Ishikawa (cell line): Measurements from ENCODE around the gene ONECUT3.

Experiments
- CEBPB ChIP-seq: IDR thresholded peaks from 2 replicates; pipeline ENCODE4 v1.6.1; 2012
- CREB1 ChIP-seq: IDR thresholded peaks from 2 replicates; pipeline ENCODE4 v1.6.1; 2012; ENCODE audit warnings: low read depth
- EGR1 ChIP-seq: IDR thresholded peaks from 2 replicates; pipeline ENCODE4 v1.6.1; 2012
- EP300 ChIP-seq: IDR thresholded peaks from 2 replicates; pipeline ENCODE4 v1.6.1; 2012; ENCODE audit warnings: borderline replicate concordance
- FOXM1 ChIP-seq: IDR thresholded peaks from 2 replicates; pipeline ENCODE4 v1.6.1; 2012; ENCODE audit warnings: low read depth, borderline replicate concordance
- MAX ChIP-seq: IDR thresholded peaks from 2 replicates; pipeline ENCODE4 v1.6.1; 2012
- NFIC ChIP-seq: IDR thresholded peaks from 2 replicates; pipeline ENCODE4 v1.6.1; 2012
- RAD21 ChIP-seq: IDR thresholded peaks from 2 replicates; pipeline ENCODE4 v1.6.1; 2012; ENCODE audit warnings: low read depth
- REST ChIP-seq: IDR thresholded peaks from 2 replicates; pipeline ENCODE4 v1.6.1; 2012; ENCODE audit warnings: low read depth, mild to moderate bottlenecking
- TAF1 ChIP-seq: IDR thresholded peaks from 2 replicates; pipeline ENCODE4 v1.6.1; 2012; ENCODE audit warnings: low read depth, mild to moderate bottlenecking
- TCF12 ChIP-seq: IDR thresholded peaks from 2 replicates; pipeline ENCODE4 v1.6.1; 2012; ENCODE audit warnings: low read depth
- TEAD4 ChIP-seq: IDR thresholded peaks from 2 replicates; pipeline ENCODE4 v1.6.1; 2012
- YY1 ChIP-seq: IDR thresholded peaks from 2 replicates; pipeline ENCODE4 v1.6.1; 2012; ENCODE audit warnings: low read depth
- ZBTB7A ChIP-seq: IDR thresholded peaks from 2 replicates; pipeline ENCODE4 v1.6.1; 2012; ENCODE audit warnings: low read depth
- TF ChIP-seq, protein P1 (sequence below): IDR thresholded peaks from 2 replicates; pipeline ENCODE4 v1.6.1; 2012

The ONECUT3 gene

DNA sequence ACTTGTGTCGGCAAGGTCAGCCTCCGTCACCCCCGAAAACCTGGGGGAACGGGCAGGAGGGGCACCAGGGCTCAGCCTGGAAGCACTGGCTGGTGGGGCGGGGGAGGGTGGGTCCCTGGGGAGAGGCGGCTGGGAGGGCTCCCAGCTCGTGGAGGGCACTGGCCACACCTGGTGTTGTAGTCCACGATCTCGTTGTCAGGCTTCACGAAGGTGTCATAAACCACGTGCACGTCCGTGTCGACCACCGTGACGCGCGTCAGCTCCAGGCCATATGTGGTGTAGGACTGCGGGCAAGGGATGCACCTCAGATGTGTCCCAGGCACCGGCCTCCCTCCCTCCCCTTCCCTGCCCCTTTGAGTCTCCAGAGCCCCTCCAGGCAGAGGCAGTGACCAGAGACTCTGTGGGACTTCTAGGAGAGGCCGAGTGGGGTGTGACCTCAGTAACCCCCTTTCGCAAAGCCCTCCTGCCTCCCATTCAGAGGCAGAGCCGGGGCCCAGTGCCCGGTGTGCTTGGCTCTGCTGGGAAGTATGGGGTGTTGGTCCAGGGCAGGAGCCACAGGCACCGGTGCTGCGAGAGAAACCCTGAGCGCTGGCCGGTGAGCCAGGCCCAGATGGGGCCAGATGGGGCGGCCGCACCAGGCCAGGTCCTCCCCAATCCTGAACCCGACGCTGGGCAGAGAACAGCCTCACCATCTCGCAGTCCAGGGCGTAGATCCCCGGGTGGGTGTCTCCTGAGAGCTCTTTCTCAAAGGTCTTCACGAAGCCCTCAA is 63.4 kb downstream of the ONECUT3 start:
- TF ChIP-seq MAX (no peak), CEBPB (no peak), RAD21 (no peak), YY1 (no peak), FOXM1 (no peak), ZBTB7A (no peak)
- TF ChIP-seq, protein P1, sequence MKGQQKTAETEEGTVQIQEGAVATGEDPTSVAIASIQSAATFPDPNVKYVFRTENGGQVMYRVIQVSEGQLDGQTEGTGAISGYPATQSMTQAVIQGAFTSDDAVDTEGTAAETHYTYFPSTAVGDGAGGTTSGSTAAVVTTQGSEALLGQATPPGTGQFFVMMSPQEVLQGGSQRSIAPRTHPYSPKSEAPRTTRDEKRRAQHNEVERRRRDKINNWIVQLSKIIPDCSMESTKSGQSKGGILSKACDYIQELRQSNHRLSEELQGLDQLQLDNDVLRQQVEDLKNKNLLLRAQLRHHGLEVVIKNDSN: no peak

- TF ChIP-seq TCF12: no peak
- no peak for TF ChIP-seq NFIC
- no peak for TF ChIP-seq YY1
- no peak for TF ChIP-seq CEBPB
- no peak for TF ChIP-seq RAD21
- no peak for TF ChIP-seq ZBTB7A
- TF ChIP-seq MAX: no peak
- TF ChIP-seq REST: no peak
- TF ChIP-seq, protein P1: no peak
- no peak for TF ChIP-seq EGR1
- TF ChIP-seq CREB1: no peak
- TF ChIP-seq TAF1: no peak
- no peak for TF ChIP-seq EP300
Measured at GRCh38 chr19:1817553-1818179, 64.4 kb downstream of the ONECUT3 start.

GRCh38 chr19:1818549-1819195 is 65.4 kb downstream of the ONECUT3 start:
- TF ChIP-seq TEAD4: no peak
- TF ChIP-seq EGR1: no peak
- TF ChIP-seq, protein P1: no peak
- TF ChIP-seq RAD21: no peak
- TF ChIP-seq EP300: no peak
- TF ChIP-seq FOXM1: no peak
- TF ChIP-seq CREB1: no peak

GRCh38 chr19:1819341-1820255 is 66.3 kb downstream of the ONECUT3 start:
- TF ChIP-seq TCF12 (no peak), FOXM1 (no peak), YY1 (no peak), EGR1 (no peak), EP300 (no peak), RAD21 (no peak), TAF1 (no peak), ZBTB7A (no peak), CEBPB (no peak), REST (no peak)
- TF ChIP-seq, protein P1: no peak
